Femur (tissue), 1 donor: ENCODE data around the gene ZNF793.

Source experiments
- DNase-seq: peaks from one replicate; pipeline ENCODE4 v3.0.0-alpha.2; 2017

The ZNF793 gene

GRCh38 chr19:37506387-37507166, at the start of gene ZNF793:
Gene ZNF793, plus strand, starts transcription at chr19:37506939. Its CDS starts 16,501 bp downstream, at chr19:37523440.
- DNase-seq, result peak; percentile 90

GRCh38 chr19:37466277-37466797, 40.4 kb upstream of the ZNF793 start:
- DNase-seq, result no peak

- DNase-seq, result peak; percentile 95
Observed at GRCh38 chr19:37466798-37467607, 39.7 kb upstream of the ZNF793 start, which contains the start of gene ZNF569. Gene ZNF569, minus strand, starts transcription at chr19:37467444. Its CDS starts 22,523 bp downstream, at chr19:37444921.

- no peak for DNase-seq
Observed at GRCh38 chr19:37467608-37468090, 39.1 kb upstream of the ZNF793 start.

GRCh38 chr19:37468961-37469777, 37.6 kb upstream of the ZNF793 start, which contains the start of gene ZNF570:
Gene ZNF570, plus strand, starts transcription at chr19:37469356. Its CDS starts 999 bp downstream, at chr19:37470355.
- DNase-seq, result peak; percentile 93

- no peak for DNase-seq
Observed at GRCh38 chr19:37470216-37470615, 36.5 kb upstream of the ZNF793 start.

GRCh38 chr19:37472165-37472564, 34.6 kb upstream of the ZNF793 start:
- DNase-seq, result no peak

GRCh38 chr19:37484406-37485168, 22.2 kb upstream of the ZNF793 start:
- DNase-seq, result no peak

GRCh38 chr19:37492213-37492612, 14.5 kb upstream of the ZNF793 start:
- no peak for DNase-seq

- DNase-seq, result no peak
Observed at GRCh38 chr19:37505958-37506386, 767 bp upstream of the ZNF793 start.

GRCh38 chr19:37507167-37507464, 377 bp downstream of the ZNF793 start:
- no peak for DNase-seq

GRCh38 chr19:37511186-37511585, 4.4 kb downstream of the ZNF793 start:
- DNase-seq, result no peak

- DNase-seq, result no peak
Observed at GRCh38 chr19:37511821-37512220, 5.1 kb downstream of the ZNF793 start.

GRCh38 chr19:37513397-37513796, 6.7 kb downstream of the ZNF793 start:
- DNase-seq, result no peak

GRCh38 chr19:37519890-37520289, 13.2 kb downstream of the ZNF793 start:
- DNase-seq, result no peak

- no peak for DNase-seq
Observed at GRCh38 chr19:37537391-37537947, 30.7 kb downstream of the ZNF793 start.

GRCh38 chr19:37551129-37551993, 44.6 kb downstream of the ZNF793 start:
- DNase-seq, result peak; percentile 76

GRCh38 chr19:37563518-37563917, 56.8 kb downstream of the ZNF793 start:
- no peak for DNase-seq

- DNase-seq, result no peak
Observed at GRCh38 chr19:37564624-37565369, 58.1 kb downstream of the ZNF793 start.

- DNase-seq, result no peak
Observed at GRCh38 chr19:37565370-37565669, 58.6 kb downstream of the ZNF793 start.
